K562 (cell line): Measurements from ENCODE around the gene COQ3. TPM values are rescaled to one million over a fixed set of nuclear protein-coding genes. Genes with fewer than 3 reads are reported as not detected.

Source experiments
- LCOR ChIP-seq: sonication (generic); formaldehyde crosslinking; IDR thresholded peaks from 2 replicates; pipeline ENCODE4 v1.8.0; 2022; ENCODE audit warnings: mild to moderate bottlenecking, missing genetic modification reagents
- NEUROD1 ChIP-seq: fragments of 150-350 bp; IDR thresholded peaks from 2 replicates; pipeline ENCODE4 v1.6.1; 2014; ENCODE audit warnings: borderline replicate concordance, low read length, low read depth; ENCODE audit not compliant: partially characterized antibody
- NKRF ChIP-seq: fragments of 450-650 bp; IDR thresholded peaks from 2 replicates; pipeline ENCODE4 v1.6.1; 2016; ENCODE audit warnings: borderline replicate concordance
- polyA plus RNA-seq, 8 experiments: library from polyadenylated mRNA; depleted of rRNA in 4 of 8; stranded (reverse) in 5 of 8; unstranded in 3 of 8; fragments of >200 nt; fragmentation: Nextera tagmentation in 2 of 8; fragmentation: Illumina TruSeq in 1 of 8; extraction: Ambion mirVana in 2 of 8; extraction: Trizol in 1 of 8; gene quantifications; 2 replicates each; pipeline versions ENCODE4 v1.2.1 to v1.2.3, GENCODE V29; 2011 to 2014; ENCODE audit warnings: inconsistent platforms in 1 of 8, missing spikeins in 1 of 8
- total RNA-seq, 7 experiments: library from RNA; depleted of rRNA in 6 of 7; stranded (reverse); fragments of >200 nt in 6 of 7; fragmentation: Illumina TruSeq in 2 of 7; extraction: Trizol in 2 of 7; gene quantifications; 2 replicates each; pipeline versions ENCODE4 v1.2.1 to v1.2.3, GENCODE V29; 2011 to 2021; ENCODE audit warnings: low replicate concordance in 1 of 7
- TF ChIP-seq, protein P1 (sequence below), 2 experiments: fragments of 450-650 bp; formaldehyde crosslinking in 1 of 2; IDR thresholded peaks; 2 replicates each; pipeline versions ENCODE4 v1.4.0 to v1.6.1; 2014 to 2020; ENCODE audit warnings: mild to moderate bottlenecking in 2 of 2, borderline replicate concordance in 1 of 2, low read depth in 1 of 2
- TF ChIP-seq, protein P2 (sequence below): fragments of 450-650 bp; IDR thresholded peaks from 2 replicates; pipeline ENCODE4 v1.6.1; 2017; ENCODE audit warnings: antibody characterized with exemption, mild to moderate bottlenecking

COQ3 gene
- total and polyA plus RNA-seq, 9 of the 15 experiments (the other 6 are each of a cell fraction or from before 2014, with no cell fraction given): 16.9 to 137 (median 33.9) TPM

DNA sequence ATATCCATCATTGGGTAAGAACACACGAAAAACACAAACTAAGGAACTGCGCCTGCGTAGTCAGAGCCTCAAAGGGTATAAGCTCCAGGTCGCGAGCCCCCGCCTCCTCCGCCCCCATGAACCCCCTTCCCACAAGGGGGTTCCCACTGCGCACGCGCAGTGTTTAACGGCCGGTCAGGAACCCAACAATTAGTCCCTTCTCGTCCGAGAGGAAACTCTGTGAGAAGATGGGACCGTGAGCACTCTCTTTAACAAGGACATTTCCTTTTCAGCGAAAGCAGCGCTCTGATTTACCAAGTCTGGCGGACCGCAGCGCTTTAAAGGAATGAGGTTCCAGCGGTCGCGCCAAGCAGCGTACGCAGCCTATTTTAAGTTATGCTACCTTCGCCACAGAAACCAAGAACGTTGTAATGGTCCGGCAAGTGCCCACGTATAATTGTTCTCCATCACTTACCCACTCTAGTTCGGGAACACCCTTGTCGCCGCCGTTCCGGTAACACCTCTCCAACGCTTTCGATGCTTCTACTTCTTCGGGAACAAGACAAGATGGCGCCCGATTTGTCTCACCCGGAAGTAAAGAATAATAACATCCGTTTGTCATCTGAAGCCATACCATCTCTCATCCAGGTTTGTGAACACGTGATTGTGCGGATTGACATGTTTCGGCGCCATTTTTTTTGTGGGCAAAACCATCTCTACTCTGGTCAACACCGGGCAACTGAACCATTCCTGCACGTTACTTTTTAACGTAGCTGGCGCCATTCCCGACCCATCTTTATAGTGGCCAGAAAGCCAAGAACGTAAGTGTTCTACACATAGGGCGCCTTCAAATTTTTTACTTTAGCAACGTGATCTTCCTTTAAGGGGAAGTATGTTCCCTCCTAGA is 31.0 kb upstream of the COQ3 start, which contains the start of gene PNISR (continued):
- TF ChIP-seq NKRF: no peak; the same call in 1 of the 2 replicates
- TF ChIP-seq NEUROD1: peak; percentile 23
- TF ChIP-seq, protein P1, sequence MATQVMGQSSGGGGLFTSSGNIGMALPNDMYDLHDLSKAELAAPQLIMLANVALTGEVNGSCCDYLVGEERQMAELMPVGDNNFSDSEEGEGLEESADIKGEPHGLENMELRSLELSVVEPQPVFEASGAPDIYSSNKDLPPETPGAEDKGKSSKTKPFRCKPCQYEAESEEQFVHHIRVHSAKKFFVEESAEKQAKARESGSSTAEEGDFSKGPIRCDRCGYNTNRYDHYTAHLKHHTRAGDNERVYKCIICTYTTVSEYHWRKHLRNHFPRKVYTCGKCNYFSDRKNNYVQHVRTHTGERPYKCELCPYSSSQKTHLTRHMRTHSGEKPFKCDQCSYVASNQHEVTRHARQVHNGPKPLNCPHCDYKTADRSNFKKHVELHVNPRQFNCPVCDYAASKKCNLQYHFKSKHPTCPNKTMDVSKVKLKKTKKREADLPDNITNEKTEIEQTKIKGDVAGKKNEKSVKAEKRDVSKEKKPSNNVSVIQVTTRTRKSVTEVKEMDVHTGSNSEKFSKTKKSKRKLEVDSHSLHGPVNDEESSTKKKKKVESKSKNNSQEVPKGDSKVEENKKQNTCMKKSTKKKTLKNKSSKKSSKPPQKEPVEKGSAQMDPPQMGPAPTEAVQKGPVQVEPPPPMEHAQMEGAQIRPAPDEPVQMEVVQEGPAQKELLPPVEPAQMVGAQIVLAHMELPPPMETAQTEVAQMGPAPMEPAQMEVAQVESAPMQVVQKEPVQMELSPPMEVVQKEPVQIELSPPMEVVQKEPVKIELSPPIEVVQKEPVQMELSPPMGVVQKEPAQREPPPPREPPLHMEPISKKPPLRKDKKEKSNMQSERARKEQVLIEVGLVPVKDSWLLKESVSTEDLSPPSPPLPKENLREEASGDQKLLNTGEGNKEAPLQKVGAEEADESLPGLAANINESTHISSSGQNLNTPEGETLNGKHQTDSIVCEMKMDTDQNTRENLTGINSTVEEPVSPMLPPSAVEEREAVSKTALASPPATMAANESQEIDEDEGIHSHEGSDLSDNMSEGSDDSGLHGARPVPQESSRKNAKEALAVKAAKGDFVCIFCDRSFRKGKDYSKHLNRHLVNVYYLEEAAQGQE (IDR thresholded peaks at IDR 0.05; ENCODE audit: borderline replicate concordance): 0 out of 2 replicates have a peak, but pooled peaks have one; percentile 19
- TF ChIP-seq, protein P1 (CRISPR knock-in tag; IDR thresholded peaks at IDR 0.05; ENCODE audit: low read depth): no peak
- TF ChIP-seq, protein P2, sequence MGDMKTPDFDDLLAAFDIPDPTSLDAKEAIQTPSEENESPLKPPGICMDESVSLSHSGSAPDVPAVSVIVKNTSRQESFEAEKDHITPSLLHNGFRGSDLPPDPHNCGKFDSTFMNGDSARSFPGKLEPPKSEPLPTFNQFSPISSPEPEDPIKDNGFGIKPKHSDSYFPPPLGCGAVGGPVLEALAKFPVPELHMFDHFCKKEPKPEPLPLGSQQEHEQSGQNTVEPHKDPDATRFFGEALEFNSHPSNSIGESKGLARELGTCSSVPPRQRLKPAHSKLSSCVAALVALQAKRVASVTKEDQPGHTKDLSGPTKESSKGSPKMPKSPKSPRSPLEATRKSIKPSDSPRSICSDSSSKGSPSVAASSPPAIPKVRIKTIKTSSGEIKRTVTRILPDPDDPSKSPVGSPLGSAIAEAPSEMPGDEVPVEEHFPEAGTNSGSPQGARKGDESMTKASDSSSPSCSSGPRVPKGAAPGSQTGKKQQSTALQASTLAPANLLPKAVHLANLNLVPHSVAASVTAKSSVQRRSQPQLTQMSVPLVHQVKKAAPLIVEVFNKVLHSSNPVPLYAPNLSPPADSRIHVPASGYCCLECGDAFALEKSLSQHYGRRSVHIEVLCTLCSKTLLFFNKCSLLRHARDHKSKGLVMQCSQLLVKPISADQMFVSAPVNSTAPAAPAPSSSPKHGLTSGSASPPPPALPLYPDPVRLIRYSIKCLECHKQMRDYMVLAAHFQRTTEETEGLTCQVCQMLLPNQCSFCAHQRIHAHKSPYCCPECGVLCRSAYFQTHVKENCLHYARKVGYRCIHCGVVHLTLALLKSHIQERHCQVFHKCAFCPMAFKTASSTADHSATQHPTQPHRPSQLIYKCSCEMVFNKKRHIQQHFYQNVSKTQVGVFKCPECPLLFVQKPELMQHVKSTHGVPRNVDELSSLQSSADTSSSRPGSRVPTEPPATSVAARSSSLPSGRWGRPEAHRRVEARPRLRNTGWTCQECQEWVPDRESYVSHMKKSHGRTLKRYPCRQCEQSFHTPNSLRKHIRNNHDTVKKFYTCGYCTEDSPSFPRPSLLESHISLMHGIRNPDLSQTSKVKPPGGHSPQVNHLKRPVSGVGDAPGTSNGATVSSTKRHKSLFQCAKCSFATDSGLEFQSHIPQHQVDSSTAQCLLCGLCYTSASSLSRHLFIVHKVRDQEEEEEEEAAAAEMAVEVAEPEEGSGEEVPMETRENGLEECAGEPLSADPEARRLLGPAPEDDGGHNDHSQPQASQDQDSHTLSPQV: peak; percentile 65
- TF ChIP-seq LCOR (CRISPR knock-in tag): peak; percentile 72; the same call in 1 of the 2 replicates
